Right lung (tissue), 10 donors: ENCODE results near the gene PEX13. TPM values are rescaled to one million over a fixed set of nuclear protein-coding genes. Genes with fewer than 3 reads are reported as not detected.
"Not testable (repeated sequence)": the region's sequence is repeated elsewhere in the genome, so short reads cannot be mapped to it uniquely, and the experiment has no call there.

Experiments used
- DNase-seq, 2 donors: peaks; one replicate each; pipeline ENCODE4 v3.0.0-alpha.2; 2013
- long read RNA-seq, 8 donors: transcript quantifications; one replicate each; lab custom pipeline, GENCODE V29; 2026
- polyA plus RNA-seq, 5 donors: library from polyadenylated mRNA; unstranded; fragments of 120-200 nt; gene quantifications; one replicate each; pipeline versions ENCODE4 v1.2.1 to v1.2.3, GENCODE V29; 2013; ENCODE audit warnings: inconsistent platforms in 1 of 5, low replicate concordance in 1 of 5; ENCODE audit not compliant: insufficient read length in 5 of 5, insufficient read depth in 1 of 5

The PEX13 gene, protein sequence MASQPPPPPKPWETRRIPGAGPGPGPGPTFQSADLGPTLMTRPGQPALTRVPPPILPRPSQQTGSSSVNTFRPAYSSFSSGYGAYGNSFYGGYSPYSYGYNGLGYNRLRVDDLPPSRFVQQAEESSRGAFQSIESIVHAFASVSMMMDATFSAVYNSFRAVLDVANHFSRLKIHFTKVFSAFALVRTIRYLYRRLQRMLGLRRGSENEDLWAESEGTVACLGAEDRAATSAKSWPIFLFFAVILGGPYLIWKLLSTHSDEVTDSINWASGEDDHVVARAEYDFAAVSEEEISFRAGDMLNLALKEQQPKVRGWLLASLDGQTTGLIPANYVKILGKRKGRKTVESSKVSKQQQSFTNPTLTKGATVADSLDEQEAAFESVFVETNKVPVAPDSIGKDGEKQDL
- 10 to 100 TPM; 24.0 to 32.9 (median 30.8) TPM for polyA plus RNA-seq
- long read RNA-seq, donor 1, full-length matches to known transcripts: 20 of 20 reads
- long read RNA-seq, donor 1, partial matches to known transcripts: 0 of 20 reads
- long read RNA-seq, donor 1, other reads (novel, unspliced or antisense): 0 of 20 reads
- long read RNA-seq, donor 2, full-length matches to known transcripts: 3 of 3 reads
- long read RNA-seq, donor 2, partial matches to known transcripts: 0 of 3 reads
- long read RNA-seq, donor 2, other reads (novel, unspliced or antisense): 0 of 3 reads
- long read RNA-seq, donor 3, full-length matches to known transcripts: 8 of 8 reads
- long read RNA-seq, donor 3, partial matches to known transcripts: 0 of 8 reads
- long read RNA-seq, donor 3, other reads (novel, unspliced or antisense): 0 of 8 reads
- long read RNA-seq, donor 4, full-length matches to known transcripts: 10 of 15 reads
- long read RNA-seq, donor 4, partial matches to known transcripts: 5 of 15 reads
- long read RNA-seq, donor 4, other reads (novel, unspliced or antisense): 0 of 15 reads
- long read RNA-seq, donor 5, full-length matches to known transcripts: 10 of 10 reads
- long read RNA-seq, donor 5, partial matches to known transcripts: 0 of 10 reads
- long read RNA-seq, donor 5, other reads (novel, unspliced or antisense): 0 of 10 reads
- long read RNA-seq, donor 6, full-length matches to known transcripts: 10 of 10 reads
- long read RNA-seq, donor 6, partial matches to known transcripts: 0 of 10 reads
- long read RNA-seq, donor 6, other reads (novel, unspliced or antisense): 0 of 10 reads
- long read RNA-seq, donor 7, full-length matches to known transcripts: 8 of 8 reads
- long read RNA-seq, donor 7, partial matches to known transcripts: 0 of 8 reads
- long read RNA-seq, donor 7, other reads (novel, unspliced or antisense): 0 of 8 reads
- long read RNA-seq, donor 8, full-length matches to known transcripts: 6 of 6 reads
- long read RNA-seq, donor 8, partial matches to known transcripts: 0 of 6 reads
- long read RNA-seq, donor 8, other reads (novel, unspliced or antisense): 0 of 6 reads

DNA sequence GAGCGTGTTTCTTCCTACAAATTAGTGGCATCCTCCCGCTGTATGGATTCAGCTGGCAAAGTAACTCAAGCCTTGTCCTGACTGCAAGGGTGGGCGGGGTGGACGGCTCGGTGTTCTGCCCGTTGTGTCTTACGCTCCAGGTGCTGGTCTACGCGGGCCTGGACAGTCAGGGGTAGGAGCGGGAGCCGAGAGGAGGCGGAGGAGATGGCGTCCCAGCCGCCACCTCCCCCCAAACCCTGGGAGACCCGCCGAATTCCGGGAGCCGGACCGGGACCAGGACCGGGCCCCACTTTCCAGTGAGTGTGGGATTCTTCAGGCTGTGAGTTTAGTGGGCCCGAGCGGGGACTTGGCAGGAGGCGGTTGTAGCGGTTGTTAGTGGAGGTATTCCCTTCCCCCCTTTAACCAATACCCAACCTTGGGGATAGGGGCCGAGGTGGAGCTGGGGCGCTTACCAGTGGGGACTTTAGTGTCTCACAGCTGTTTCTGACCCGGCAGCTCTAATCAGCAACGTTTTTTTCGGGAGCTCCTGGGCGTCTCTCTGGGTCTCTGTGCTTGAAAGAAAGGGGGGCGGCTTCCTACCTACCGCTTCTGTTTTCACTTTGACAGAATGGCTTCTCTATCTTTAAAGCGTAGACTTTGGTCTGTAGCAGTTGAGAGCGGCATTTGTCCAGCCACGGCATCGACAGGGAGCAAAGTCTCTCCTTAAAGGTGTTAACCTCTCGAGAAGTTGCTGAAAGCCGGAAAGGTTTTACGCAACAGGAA is at the start of gene PEX13, which contains the start of gene PUS10:
PEX13 (plus strand) TSS at position 165 of the 762 bp plus-strand sequence; CDS start at position 205, 40 bp downstream.
PUS10 (minus strand) TSS at position 700 of the 762 bp plus-strand sequence. CDS start 6,365 bp downstream, outside the sequence.
- DNase-seq: peak; percentile 33 to 83

- no peak for DNase-seq
Measured at GRCh38 chr2:60972889-60973656, 44.4 kb upstream of the PEX13 start.

- DNase-seq: no peak
Measured at GRCh38 chr2:60973705-60974104, 43.8 kb upstream of the PEX13 start.

GRCh38 chr2:60974652-60975051 is 42.9 kb upstream of the PEX13 start:
- DNase-seq: no peak

DNA sequence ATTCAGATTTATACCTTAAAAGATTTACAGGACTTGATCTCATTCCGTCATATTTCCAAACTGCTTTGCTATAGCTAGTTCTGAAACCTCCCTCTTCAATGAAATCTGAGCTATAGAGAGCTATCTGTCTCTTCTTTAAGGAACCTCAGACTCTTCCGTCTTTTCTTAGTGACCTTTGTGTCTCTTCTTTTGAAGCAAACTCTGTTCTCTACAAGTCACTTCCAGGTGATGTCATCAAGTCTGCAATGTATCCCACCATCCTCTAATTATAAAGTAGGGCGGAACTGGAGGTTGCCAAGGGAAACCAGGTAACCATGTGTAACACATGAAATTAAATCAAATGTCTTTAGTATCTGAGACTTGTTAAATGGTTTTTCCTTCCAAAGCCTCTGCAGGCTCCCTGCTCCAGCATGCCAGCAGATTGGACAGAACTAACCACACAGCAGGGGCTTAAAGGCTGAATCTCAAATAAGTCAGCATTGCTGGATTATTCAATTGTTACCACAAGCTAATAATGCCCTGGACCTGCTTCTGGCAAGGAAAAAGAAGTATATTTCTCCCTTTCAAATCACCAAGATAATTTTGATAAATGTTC is 41.2 kb upstream of the PEX13 start:
- no peak for DNase-seq

DNA sequence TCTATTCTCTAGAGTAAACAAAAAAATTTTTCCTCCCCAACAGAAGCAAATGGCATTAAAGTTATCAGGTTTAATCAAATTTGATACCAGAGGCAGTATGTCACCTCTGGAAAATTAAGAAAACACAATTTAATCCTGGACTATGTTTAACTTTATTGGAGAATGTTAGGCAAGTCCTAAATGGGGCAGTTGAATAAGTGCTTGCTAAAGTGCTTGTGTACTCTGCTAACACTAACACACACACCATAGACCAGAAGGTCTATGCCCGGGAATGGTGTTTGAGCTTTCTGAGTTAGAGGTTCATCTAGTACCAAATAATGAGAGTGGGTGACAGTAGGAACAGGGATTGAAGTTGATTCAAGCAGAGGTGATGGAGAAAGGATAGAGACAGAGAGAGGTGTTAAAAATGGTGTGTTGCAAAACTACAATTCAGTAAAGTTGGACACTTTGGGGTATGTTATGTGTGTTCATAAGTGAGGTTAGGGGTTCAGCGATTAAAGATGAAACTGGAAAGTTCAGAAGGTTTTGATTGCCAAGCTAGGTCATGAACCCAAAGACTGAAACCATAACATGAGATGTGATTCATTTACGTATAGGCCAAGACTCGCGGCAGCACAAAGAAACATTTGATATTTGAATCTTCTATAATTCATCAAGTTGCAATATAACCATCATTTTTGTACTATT is 40.5 kb upstream of the PEX13 start:
- no peak for DNase-seq

DNA sequence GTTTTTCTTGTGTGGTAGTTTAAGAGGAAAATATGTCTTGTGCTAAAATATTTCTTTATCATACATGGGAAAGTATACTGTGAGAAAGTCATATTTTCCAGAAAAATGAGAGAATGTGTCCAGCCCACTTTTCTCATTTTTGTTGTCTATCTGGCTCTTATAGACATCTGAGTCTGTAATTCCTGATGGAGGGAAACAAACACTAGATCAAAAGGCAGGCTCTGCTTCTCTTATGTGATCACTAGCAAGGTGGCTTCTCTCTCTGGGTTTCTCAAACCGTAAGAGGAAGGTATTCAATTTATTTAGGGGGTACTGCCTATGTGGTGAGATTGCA is 40.0 kb upstream of the PEX13 start:
- DNase-seq: no peak

DNA sequence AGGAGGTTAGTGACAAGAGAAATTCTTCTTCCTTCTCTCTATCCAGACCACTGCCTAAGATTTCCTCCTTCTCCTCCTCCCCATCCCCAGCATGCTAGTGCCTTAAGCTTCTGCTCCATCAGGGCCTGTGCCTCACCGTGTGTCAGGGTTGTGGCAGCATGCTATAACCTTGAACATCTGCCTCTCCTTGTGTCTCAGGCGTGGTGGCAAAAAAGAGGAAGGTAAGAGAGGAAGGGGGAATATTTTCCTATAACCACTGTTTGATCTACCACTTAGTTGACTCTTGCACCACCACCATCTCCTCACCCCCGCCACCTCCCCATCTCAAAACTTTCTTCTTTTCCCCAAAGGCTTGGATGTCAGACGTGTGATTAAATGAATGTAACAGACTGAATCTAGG is 38.3 kb upstream of the PEX13 start:
- DNase-seq: no peak

- no peak for DNase-seq
Measured at GRCh38 chr2:60980071-60980815, 37.3 kb upstream of the PEX13 start.

- not testable (repeated sequence) for DNase-seq
Measured at GRCh38 chr2:60982066-60982465, 35.5 kb upstream of the PEX13 start.

- DNase-seq: no peak
Measured at GRCh38 chr2:60984720-60985119, 32.8 kb upstream of the PEX13 start.

- DNase-seq: no peak
Measured at GRCh38 chr2:60987041-60987440, 30.5 kb upstream of the PEX13 start.

DNA sequence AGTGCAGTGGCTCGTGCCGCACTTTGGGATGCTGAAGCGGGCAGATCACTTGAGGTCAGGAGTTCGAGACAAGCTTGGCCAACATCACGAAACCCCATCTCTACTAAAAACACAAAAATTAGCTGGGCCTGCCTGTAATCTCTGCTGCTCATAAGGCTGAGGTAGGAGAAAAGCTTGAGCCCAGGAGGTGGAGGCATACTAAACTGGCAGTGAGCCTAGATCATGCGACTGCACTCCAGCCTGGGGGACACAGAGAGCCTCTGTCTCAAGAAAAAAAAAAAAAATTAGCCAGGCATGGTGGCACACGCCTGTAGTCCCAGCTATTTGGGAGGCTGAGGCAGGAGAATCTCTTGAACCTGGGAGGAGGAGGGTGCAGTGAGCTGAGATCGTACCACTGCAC is 29.9 kb upstream of the PEX13 start:
- not testable (repeated sequence) for DNase-seq

GRCh38 chr2:60989259-60989658 is 28.3 kb upstream of the PEX13 start:
- no peak for DNase-seq

DNA sequence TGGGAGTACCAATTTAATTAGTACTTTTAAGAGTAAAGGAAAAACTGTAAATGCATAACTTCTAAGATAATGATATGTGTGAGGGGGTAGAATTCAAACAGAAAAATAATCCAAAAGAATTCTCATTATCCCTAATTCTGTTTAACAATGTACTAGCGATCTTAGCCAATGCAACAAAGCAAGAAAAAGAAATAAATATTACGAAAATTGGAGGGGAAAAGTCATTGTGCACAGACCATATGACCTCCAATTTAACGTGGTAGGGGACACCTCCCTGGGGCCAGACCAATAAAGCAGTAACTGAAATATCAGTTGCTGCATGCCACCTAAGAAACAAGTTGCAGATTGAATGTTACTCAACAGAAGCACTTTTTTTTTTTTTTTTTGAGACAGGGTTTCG is 25.9 kb upstream of the PEX13 start:
- no peak for DNase-seq

DNA sequence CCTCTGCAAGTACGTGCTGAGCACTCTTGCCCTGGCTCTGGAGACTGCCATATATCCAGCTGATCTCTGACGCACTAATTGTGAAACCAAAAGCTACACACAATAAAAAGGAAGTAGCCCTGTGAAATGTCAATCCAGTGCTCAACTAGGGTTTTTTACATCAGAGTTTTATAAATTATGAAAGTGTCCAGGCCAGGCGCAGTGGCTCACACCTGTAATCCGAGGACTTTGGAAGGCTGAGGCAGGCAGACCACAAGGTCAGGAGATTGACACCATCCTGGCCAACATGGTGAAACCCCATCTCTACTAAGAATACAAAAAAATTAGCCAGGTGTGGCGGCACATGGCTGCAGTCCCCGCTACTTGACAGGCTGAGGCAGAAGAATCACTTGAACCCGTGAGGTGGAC is 24.5 kb upstream of the PEX13 start:
- no peak for DNase-seq

- no peak for DNase-seq
Measured at GRCh38 chr2:60994131-60994530, 23.4 kb upstream of the PEX13 start.
